HepG2 (cell line): ENCODE measurements around the gene TMEM256. TPM values are rescaled to one million over a fixed set of nuclear protein-coding genes. Genes with fewer than 3 reads are reported as not detected.

Source experiments
- ATAC-seq: fragments of 200-7000 bp; cut with Tn5 transposase; 3 replicates; pipeline ENCODE4 v1.9.1; 2020; ENCODE audit warnings: mild to moderate bottlenecking, moderate library complexity
- BruUV-seq: library from RNA; stranded (reverse); fragments of 400-500 nt; replicated peaks from 2 replicates; lab custom pipeline; 2021; lab: Mats Ljungman, UMichigan
- CTCF ChIA-PET: fragments of 300-600 bp; formaldehyde crosslinking; extraction: SDS; loops from one replicate; lab custom pipeline; 2021; ENCODE audit warnings: low total read pairs, inconsistent platforms, low intra/inter-chr PET ratio; lab: Yijun Ruan, JAX
- POLR2A ChIA-PET: fragments of 350-600 bp; sonication (Branson Sonifier 250); formaldehyde crosslinking; loops from one replicate; lab custom pipeline; 2020; ENCODE audit warnings: antibody characterized with exemption, inconsistent platforms; lab: Yijun Ruan, JAX
- DNase-seq: peaks from one replicate; pipeline ENCODE4 v3.0.0-alpha.2; 2015; ENCODE audit warnings: low spot score
- FAIRE-seq: peaks from 3 replicates; lab custom pipeline; 2011; peaks lifted over from hg19 to GRCh38; lab: Jason Lieb, UNC
- H2AFZ ChIP-seq: one replicate; pipeline ENCODE4 v1.6.1; 2011; ENCODE audit warnings: low read length, inconsistent platforms
- H3K27ac ChIP-seq: fragments of 300-600 bp; 3 replicates; pipeline ENCODE4 v1.8.0; 2011; ENCODE audit warnings: mixed run types, mild to moderate bottlenecking, mixed read lengths, low read length, inconsistent platforms; ENCODE audit not compliant: insufficient read depth; ENCODE audit errors: extremely low read length
- H3K27me3 ChIP-seq, 2 experiments: fragments of 200-600 bp in 1 of 2; 2 replicates in 1 of 2; 3 replicates in 1 of 2; pipeline versions ENCODE4 v1.6.0 to v1.8.0; 2011; ENCODE audit warnings: low read length in 2 of 2, mild to moderate bottlenecking in 2 of 2, moderate library complexity in 2 of 2, inconsistent platforms in 1 of 2; ENCODE audit not compliant: insufficient read depth in 2 of 2, control insufficient read depth in 1 of 2
- H3K36me3 ChIP-seq, 2 experiments: fragments of 200-600 bp in 1 of 2; replicated peaks in 1 of 2; 2 replicates in 1 of 2; 3 replicates in 1 of 2; pipeline versions ENCODE4 v1.5.1 to v1.8.0; 2011; ENCODE audit warnings: low read length in 2 of 2, inconsistent platforms in 1 of 2; ENCODE audit not compliant: insufficient read depth in 2 of 2, control insufficient read depth in 1 of 2
- H3K4me1 ChIP-seq: 2 replicates; pipeline ENCODE4 v1.5.1; 2012; ENCODE audit warnings: low read length, inconsistent platforms; ENCODE audit not compliant: insufficient read depth
- H3K4me2 ChIP-seq: 2 replicates; pipeline ENCODE4 v1.6.0; 2011; ENCODE audit warnings: low read depth, low read length, inconsistent platforms
- H3K4me3 ChIP-seq, 3 experiments: fragments of 200-600 bp in 1 of 3; sonication (generic), shearing (Covaris generic) in 1 of 3; replicated peaks in 1 of 3; 2 replicates each; pipeline ENCODE4 v1.5.1; 2011 to 2016; ENCODE audit warnings: low read length in 3 of 3, inconsistent platforms in 2 of 3, low read depth in 2 of 3, mild to moderate bottlenecking in 2 of 3, control low read depth in 1 of 3, mixed read lengths in 1 of 3; ENCODE audit not compliant: insufficient read depth in 1 of 3
- H3K79me2 ChIP-seq: one replicate; pipeline ENCODE4 v1.6.1; 2011; ENCODE audit warnings: low read length, inconsistent platforms; ENCODE audit not compliant: insufficient read depth
- H3K9ac ChIP-seq: 2 replicates; pipeline ENCODE4 v1.6.0; 2011; ENCODE audit warnings: mild to moderate bottlenecking, low read depth, low read length, inconsistent platforms; ENCODE audit not compliant: insufficient read depth
- H3K9me3 ChIP-seq: 2 replicates; pipeline ENCODE4 v1.5.1; 2012; ENCODE audit warnings: mild to moderate bottlenecking, low read length
- H4K20me1 ChIP-seq: 2 replicates; pipeline ENCODE4 v1.6.0; 2011; ENCODE audit warnings: inconsistent platforms, mild to moderate bottlenecking, low read length, moderate library complexity; ENCODE audit not compliant: insufficient read depth
- AGO2 ChIP-seq: fragments of 200-400 bp; formaldehyde crosslinking; optimal IDR thresholded peaks from 2 replicates; pipeline ENCODE3; 2017; ENCODE audit warnings: mild to moderate bottlenecking, low read depth, low read length, moderate library complexity
- DMAP1 ChIP-seq: IDR thresholded peaks from 2 replicates; pipeline ENCODE4 v1.6.1; 2016
- FOXA1 ChIP-seq, 2 experiments: fragments of 450-650 bp in 1 of 2; sonication (generic) in 1 of 2; formaldehyde crosslinking in 1 of 2; IDR thresholded peaks; 2 replicates each; pipeline versions ENCODE4 v1.4.0 to v1.6.1; 2016 to 2020; ENCODE audit warnings: missing genetic modification reagents in 1 of 2
- GTF3A ChIP-seq: sonication (generic); formaldehyde crosslinking; conservative IDR thresholded peaks from 2 replicates; pipeline ENCODE4 v1.4.0; 2020; ENCODE audit warnings: mild to moderate bottlenecking, missing genetic modification reagents
- KDM4B ChIP-seq: sonication (generic); formaldehyde crosslinking; IDR thresholded peaks from 2 replicates; pipeline ENCODE4 v1.4.0; 2020; ENCODE audit warnings: missing genetic modification reagents
- RBFOX2 ChIP-seq: fragments of 200-400 bp; formaldehyde crosslinking; IDR thresholded peaks from 2 replicates; pipeline ENCODE4 v1.6.1; 2017; ENCODE audit warnings: low read depth, mild to moderate bottlenecking, low read length
- STAT5B ChIP-seq: sonication (generic); formaldehyde crosslinking; IDR thresholded peaks from 2 replicates; pipeline ENCODE4 v1.4.0; 2020; ENCODE audit warnings: missing genetic modification reagents
- ZNF644 ChIP-seq: IDR thresholded peaks from 2 replicates; pipeline ENCODE4 v1.6.1; 2016; ENCODE audit warnings: low read depth
- ZNF713 ChIP-seq: sonication (generic); formaldehyde crosslinking; IDR thresholded peaks from 2 replicates; pipeline ENCODE4 v1.4.0; 2020; ENCODE audit warnings: mild to moderate bottlenecking, missing genetic modification reagents
- WGBS: methylation state at CpG from one replicate; pipeline ENCODE4 v1.1.6; 2017; ENCODE audit warnings: low lambda C conversion rate; 5-methylcytosine and 5-hydroxymethylcytosine counted together
- in situ Hi-C: cut with HindIII; loops from 2 replicates; pipeline ENCODE4 v1.10.0; 2017; ENCODE audit warnings: low pct_unique_long_range_greater_than_20kb; ENCODE audit not compliant: extremely low pct_ligation_motif_present
- intact Hi-C: fragments of 100-400 bp; cut with micrococcal nuclease; formaldehyde crosslinking; loops from one replicate; pipeline ENCODE4 v1.10.0; 2022; ENCODE audit not compliant: unreplicated experiment
- polyA plus RNA-seq, 8 experiments: library from polyadenylated mRNA; depleted of rRNA in 3 of 8; stranded (reverse) in 7 of 8; unstranded in 1 of 8; fragments of >200 nt; fragmentation: Illumina TruSeq in 4 of 8; extraction: Trizol in 4 of 8; gene quantifications; 2 replicates each; pipeline versions ENCODE4 v1.2.1 to v1.2.3, GENCODE V29; 2011 to 2016; ENCODE audit warnings: low read depth in 4 of 8, missing spikeins in 1 of 8, mixed read lengths in 1 of 8; ENCODE audit not compliant: insufficient read depth in 1 of 8
- total RNA-seq, 5 experiments: library from RNA; depleted of rRNA; stranded (reverse); fragments of >200 nt; fragmentation: Illumina TruSeq; extraction: Trizol; gene quantifications; 2 replicates each; pipeline ENCODE4 v1.2.3, GENCODE V29; 2016; ENCODE audit warnings: low read depth in 1 of 5
- TF ChIP-seq, protein P1 (sequence below): sonication (generic); formaldehyde crosslinking; IDR thresholded peaks from 2 replicates; pipeline ENCODE4 v1.4.0; 2020; ENCODE audit warnings: missing genetic modification reagents

The TMEM256 gene
- total and polyA plus RNA-seq, 2 of the 13 experiments (the other 11 are each of a cell fraction or from before 2014, with no cell fraction given): 231 to 252 TPM

DNA sequence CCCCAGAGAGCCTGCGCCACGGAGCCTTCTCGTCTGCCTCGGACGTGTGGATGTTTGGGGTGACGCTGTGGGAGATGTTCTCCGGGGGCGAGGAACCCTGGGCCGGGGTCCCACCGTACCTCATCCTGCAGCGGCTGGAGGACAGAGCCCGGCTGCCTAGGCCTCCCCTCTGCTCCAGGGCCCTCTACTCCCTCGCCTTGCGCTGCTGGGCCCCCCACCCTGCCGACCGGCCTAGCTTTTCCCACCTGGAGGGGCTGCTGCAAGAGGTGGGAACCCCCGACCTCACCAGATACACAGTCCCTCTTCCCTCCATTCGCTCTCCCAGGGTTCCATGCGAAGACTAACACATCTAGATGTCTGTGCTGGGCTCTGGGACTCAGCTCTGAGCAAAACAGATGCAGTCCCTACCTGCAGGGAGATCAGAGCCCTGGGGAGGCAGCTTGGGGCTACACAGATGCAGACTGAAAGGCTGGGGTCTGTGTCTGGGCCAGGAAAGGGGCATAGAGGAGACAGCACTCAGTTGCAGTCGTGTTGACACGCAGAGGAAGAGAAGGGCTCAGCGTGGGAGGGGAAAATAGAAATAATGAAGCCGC lies 19.3 kb downstream of the TMEM256 start:
- no peak for DNase-seq
- no peaks in the 10 kb centered on the region for H3K9me3 ChIP-seq
- no peak for ATAC-seq
- peaks cover 19% of the 10 kb centered on the region for H3K4me1 ChIP-seq
- no peak overlapping the region for H3K4me2 ChIP-seq
- 0 out of 5 replicates have a peak, but pooled peaks cover 0 to 1% of the 10 kb centered on the region in 2 experiments for H3K27me3 ChIP-seq
- H4K20me1 ChIP-seq: no peaks in the 10 kb centered on the region
- no peak for FAIRE-seq
- H3K36me3 ChIP-seq: no peaks in the 10 kb centered on the region; a peak in 1 of 5 replicates
- ChIA-PET POLR2A (interaction anchor here (1.6 kb wide), 1 partner anchor 19 kb away, joined by 4 read pairs; the partner anchor contains the start of gene TMEM256), CTCF (no interaction called here)
- intact Hi-C loops (no loop called here), in situ Hi-C loops (no loop called here)
- H3K79me2 ChIP-seq: no peaks in the 10 kb centered on the region
- TF ChIP-seq ZNF644 (CRISPR knock-in tag) (no peak), ZNF713 (CRISPR knock-in tag) (no peak)
- TF ChIP-seq, protein P1, sequence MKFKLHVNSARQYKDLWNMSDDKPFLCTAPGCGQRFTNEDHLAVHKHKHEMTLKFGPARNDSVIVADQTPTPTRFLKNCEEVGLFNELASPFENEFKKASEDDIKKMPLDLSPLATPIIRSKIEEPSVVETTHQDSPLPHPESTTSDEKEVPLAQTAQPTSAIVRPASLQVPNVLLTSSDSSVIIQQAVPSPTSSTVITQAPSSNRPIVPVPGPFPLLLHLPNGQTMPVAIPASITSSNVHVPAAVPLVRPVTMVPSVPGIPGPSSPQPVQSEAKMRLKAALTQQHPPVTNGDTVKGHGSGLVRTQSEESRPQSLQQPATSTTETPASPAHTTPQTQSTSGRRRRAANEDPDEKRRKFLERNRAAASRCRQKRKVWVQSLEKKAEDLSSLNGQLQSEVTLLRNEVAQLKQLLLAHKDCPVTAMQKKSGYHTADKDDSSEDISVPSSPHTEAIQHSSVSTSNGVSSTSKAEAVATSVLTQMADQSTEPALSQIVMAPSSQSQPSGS: no peak
- no peak overlapping the region for H3K27ac ChIP-seq
- no peak overlapping the region for H2AFZ ChIP-seq
- 99% methylated on average over 9 of the region's 23 CpGs for WGBS
- no TSS peak for BruUV-seq
- H3K9ac ChIP-seq: no peak overlapping the region
- H3K4me3 ChIP-seq: no peak overlapping the region

DNA sequence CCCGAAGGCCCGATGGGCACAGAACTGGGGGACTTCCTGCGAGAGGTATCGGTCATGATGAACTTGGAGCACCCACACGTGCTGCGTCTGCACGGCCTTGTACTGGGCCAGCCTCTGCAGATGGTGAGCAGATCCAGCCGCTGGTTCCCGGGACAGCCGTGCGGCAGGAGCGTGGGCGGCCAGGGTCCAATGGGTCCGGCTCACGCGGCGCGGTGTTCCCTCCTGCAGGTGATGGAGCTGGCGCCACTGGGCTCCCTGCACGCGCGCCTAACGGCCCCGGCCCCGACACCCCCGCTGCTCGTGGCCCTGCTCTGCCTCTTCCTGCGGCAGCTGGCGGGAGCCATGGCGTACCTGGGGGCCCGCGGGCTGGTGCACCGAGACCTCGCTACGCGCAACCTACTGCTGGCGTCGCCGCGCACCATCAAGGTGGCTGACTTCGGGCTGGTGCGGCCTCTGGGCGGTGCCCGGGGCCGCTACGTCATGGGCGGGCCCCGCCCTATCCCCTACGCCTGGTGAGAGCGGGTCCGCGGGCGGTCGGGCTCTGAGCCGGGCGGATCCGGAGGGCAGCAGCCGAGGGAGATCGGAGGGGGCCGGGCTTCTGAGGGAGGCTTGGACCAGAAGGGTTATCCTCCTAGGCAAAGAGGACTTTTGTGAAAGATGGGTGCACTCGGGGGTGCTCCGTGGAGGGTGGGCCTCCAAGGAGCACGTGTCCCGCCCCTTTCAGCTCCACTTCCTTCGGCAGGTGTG lies 20.0 kb downstream of the TMEM256 start:
- no peak overlapping the region for H3K4me3 ChIP-seq
- H3K4me1 ChIP-seq: peaks cover 21% of the 10 kb centered on the region
- 99% methylated on average over 34 of the region's 65 CpGs for WGBS
- intact Hi-C loops: no loop called here
- no peak overlapping the region for H2AFZ ChIP-seq
- BruUV-seq: no TSS peak
- ATAC-seq (no peak), DNase-seq (no peak), FAIRE-seq (no peak)
- H3K27me3 ChIP-seq: peaks cover 0 to 7% of the 10 kb centered on the region in 2 experiments; a peak in 1 of 5 replicates
- no peaks in the 10 kb centered on the region for H3K79me2 ChIP-seq
- TF ChIP-seq RBFOX2: peak; percentile 36; the same call in 1 of the 2 replicates
- no peak for TF ChIP-seq KDM4B (CRISPR knock-in tag)
- no peak for TF ChIP-seq DMAP1
- no peak for TF ChIP-seq GTF3A
- TF ChIP-seq FOXA1 (IDR thresholded peaks at IDR 0.05): no peak
- TF ChIP-seq FOXA1 (CRISPR knock-in tag; IDR thresholded peaks at IDR 0.05): no peak
- no peak for TF ChIP-seq STAT5B (CRISPR knock-in tag)
- peak; percentile 63 for TF ChIP-seq AGO2
- H4K20me1 ChIP-seq: no peaks in the 10 kb centered on the region
- H3K9ac ChIP-seq: no peak overlapping the region
- peaks cover 4% of the 10 kb centered on the region; the same call in 1 of the 2 replicates for H3K9me3 ChIP-seq
- POLR2A ChIA-PET: interaction anchor here (1.6 kb wide), 1 partner anchor 20 kb away, joined by 4 read pairs; the partner anchor contains the start of gene TMEM256
- no peak overlapping the region for H3K27ac ChIP-seq
- in situ Hi-C loops: no loop called here
- no peak overlapping the region for H3K4me2 ChIP-seq
- CTCF ChIA-PET: no interaction called here
- H3K36me3 ChIP-seq: no peaks in the 10 kb centered on the region; a peak in 1 of 5 replicates
